GM19043 (cell line): ENCODE measurements around the gene JUND.
"Not testable (repeated sequence)": the region's sequence is repeated elsewhere in the genome, so short reads cannot be mapped to it uniquely, and the experiment has no call there.

Source experiments
- ATAC-seq: cut with Tn5 transposase; IDR thresholded peaks from one replicate; pipeline ENCODE4 v1.9.1; 2021; ENCODE audit warnings: low read depth; ENCODE audit not compliant: unreplicated experiment

JUND gene

DNA sequence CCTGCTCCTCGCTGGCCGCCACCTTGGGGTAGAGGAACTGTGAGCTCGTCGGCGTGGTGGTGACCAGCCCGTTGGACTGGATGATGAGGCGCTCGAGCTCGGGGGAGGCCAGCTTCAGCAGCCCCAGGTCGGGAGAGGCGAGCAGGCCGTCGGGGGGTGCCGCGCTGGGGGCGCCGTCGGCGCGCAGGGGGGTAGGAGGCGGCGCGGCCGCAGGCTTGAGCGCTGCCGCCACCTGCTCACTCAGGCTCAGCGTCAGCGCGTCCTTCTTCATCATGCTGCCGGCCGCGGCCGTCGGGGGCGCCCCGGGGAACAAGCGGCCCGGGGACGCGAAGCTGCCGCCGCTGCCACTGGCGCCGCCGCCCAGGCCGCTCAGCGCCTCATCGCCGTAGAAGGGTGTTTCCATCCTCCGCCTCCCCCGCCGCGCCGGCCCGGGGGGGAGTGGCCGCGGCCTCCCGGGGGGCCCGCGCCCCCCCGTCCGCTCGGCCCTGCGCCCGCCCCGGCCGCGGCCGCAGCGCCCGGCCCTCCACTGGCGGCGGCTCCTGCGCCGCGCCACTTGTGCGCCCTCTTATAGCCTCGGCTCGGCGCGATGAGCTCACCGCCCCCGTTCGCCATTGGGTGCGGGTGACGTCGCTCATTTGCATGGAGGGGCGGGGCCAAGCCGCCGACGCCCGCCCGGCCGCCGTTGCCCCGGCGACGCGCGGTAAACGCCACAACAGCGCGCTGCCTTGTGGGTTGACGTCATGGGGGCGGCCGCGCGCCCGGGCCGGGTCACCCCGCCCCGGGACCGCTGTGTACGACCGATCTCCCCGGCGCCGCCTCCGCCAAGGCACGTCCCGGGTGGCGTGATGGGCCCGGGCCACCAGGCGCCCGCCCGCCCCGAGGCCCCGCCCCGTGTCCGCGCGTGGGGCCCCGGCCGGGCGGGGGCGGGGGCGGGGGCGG lies at the start of gene JUND:
Gene JUND (minus strand): TSS at position 541 of the 939 bp plus-strand sequence. CDS start 138 bp downstream, at position 403.
- ATAC-seq: peak; percentile 61

DNA sequence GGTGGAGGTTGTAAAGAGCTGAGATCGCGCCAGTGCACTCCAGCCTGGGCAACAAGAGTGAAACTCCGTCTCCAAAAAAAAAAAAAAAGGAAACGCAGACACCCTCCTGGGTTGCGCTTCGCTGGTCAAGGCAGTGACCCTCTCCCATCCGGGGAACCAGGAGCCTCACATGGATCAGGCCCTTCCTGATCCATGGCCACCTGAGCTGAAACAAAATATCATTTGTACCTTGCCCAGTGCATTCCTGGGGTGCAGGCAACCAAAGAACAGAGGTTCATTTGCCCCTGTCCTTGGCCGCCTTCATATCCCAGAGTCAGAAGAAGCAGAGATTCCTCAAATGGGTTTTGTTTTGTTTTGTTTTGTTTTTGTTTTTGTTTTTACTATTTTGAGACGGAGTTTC lies 49.4 kb upstream of the JUND start:
- no peak for ATAC-seq

- ATAC-seq: no peak
These were observed 47.6 kb upstream of the JUND start for GRCh38 chr19:18329035-18329376.

DNA sequence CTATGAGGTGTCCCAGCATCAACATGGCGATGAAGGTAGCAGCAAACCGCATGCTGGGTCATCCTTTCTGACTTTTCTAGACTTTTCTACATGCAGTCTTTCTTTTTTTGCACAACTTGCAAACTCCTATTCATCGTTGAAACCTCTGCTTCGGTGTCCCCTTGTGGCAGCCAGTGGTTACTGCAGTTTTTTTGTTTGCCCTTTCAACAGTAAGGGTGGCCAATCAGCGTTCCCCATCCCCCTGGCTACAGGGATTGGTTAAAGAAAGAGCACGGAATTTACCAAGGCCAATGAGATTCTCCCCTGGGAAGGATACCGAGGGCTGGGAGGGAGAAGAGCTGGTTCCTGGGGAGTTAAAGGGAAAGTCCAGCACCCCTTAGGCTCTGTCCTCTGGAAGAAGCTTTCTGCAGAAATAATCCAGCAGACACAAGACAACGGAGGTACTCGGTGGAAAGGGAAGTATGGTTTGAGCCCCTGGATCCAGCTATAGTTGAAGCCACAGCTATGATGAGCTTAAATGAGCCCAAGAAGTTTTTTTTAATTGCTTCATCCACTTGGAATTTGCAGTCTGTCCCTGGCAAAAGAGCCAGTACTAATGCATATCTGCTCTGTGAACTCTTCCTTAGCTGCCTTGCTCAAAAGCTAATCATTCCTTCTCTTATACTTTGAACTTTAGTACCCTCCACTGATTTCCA lies 47.1 kb upstream of the JUND start:
- peak; percentile 85 for ATAC-seq

DNA sequence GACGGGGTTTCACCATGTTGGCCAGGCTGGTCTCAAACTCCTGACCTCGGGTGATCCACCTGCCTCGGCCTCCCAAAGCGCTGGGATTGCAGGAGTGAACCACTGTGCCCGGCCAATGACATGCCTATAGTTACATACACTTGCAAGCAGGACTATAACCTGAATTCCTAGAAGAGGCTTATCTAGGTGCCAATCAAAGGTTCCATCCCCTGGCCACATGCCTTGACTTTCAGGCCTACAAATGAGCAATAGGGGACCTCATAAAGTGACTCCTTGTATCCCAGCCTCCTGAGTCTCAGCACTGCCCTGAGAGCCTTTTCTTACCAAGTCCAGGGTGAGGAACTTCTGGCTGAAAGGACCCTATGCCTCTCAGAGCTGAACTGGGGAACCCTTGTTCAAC lies 45.4 kb upstream of the JUND start:
- no peak for ATAC-seq

DNA sequence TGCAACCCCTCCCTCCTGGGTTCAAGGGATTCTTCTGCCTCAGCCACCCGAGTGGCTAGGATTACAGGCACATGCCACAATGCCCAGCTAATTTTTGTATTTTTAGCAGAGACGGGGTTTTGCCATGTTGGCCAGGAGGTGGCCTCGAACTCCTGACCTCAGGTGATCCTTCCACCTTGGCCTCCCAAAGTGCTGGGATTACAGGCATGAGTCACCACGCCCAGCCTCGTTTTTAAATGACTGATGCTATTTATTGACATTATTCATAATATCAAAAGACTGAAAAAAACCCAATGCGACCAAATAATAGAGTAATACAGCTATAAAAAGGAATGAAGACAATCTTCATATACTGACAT lies 42.9 kb upstream of the JUND start:
- ATAC-seq: not testable (repeated sequence)

GRCh38 chr19:18322759-18323460 lies 41.5 kb upstream of the JUND start, which contains the start of gene LSM4:
Gene LSM4 (minus strand): TSS chr19:18323076. CDS start chr19:18323020, 56 bp downstream.
- ATAC-seq: peak; percentile 91

- ATAC-seq: no peak
These were observed 40.9 kb upstream of the JUND start for GRCh38 chr19:18322318-18322758.

DNA sequence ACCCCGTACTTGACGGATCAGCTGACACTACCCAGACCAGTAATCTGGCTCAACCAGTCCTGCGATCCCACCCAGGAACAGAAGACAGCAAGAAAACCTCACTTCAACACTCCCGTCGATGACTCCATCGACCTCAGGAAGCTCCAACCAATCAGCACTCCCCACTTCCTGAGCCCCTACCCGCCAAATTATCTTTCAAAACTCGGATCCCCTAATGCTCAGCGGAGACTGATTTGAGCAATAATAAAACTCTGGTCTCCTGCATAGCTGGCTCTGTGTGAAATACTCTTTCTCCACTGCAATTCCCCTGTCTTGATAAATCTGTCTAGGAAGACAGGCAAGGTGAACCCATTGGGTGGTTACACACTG lies 40.3 kb upstream of the JUND start:
- ATAC-seq: no peak

GRCh38 chr19:18320865-18321733 lies 39.7 kb upstream of the JUND start:
- no peak for ATAC-seq

GRCh38 chr19:18319591-18320135 lies 38.2 kb upstream of the JUND start:
- no peak for ATAC-seq

- no peak for ATAC-seq
These were observed 36.8 kb upstream of the JUND start for GRCh38 chr19:18317961-18318800.

DNA sequence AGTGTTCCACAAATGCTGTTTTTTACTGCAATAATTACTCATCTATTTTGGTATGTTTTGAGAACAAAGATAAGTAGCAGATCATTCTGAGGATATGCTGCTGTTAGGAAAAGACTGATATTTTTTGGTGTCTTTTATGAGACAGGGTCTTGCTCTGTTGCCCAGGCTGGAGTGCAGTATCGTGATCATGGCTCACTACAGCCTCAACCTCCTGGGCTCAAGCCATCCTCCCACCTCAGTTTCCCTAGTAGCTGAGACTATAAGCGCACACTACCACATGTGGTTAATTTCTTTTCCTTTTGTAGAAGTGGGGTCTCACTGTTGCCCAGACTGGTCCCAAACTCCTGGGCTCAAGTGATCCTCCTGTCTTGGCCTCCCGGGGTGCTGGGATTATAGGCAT lies 32.0 kb upstream of the JUND start:
- ATAC-seq: no peak

GRCh38 chr19:18312092-18312534 lies 30.7 kb upstream of the JUND start:
- ATAC-seq: no peak

DNA sequence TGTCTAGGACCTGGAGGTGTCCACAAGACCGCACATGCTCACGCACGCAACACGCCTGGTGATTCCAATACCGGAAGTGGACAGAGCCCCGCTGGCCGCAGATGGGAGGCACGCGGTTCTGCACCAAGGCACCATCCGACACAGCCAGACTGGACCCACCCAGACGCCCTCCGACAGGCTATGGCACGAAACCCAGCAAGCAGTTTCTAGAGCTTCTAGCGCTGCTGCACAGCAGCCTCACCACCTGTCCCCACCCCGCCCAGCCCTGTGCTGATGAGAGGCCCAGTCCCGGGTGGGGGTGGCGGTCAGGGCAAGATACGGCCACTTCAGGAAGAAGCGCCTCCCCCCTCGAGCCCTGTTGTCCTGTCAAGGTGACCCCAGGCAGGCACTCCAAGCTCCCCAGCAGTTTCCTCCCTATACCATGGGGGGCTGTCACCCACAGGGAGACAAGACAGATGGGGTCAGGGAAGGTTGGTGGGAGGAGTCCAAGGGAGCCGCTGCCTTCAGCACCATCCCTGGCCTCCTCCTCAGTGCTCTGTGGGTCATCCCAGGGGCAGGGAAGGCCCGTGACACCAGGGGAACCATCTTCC lies 30.2 kb upstream of the JUND start:
- no peak for ATAC-seq

- ATAC-seq: no peak
These were observed 29.5 kb upstream of the JUND start for GRCh38 chr19:18310966-18311365.

DNA sequence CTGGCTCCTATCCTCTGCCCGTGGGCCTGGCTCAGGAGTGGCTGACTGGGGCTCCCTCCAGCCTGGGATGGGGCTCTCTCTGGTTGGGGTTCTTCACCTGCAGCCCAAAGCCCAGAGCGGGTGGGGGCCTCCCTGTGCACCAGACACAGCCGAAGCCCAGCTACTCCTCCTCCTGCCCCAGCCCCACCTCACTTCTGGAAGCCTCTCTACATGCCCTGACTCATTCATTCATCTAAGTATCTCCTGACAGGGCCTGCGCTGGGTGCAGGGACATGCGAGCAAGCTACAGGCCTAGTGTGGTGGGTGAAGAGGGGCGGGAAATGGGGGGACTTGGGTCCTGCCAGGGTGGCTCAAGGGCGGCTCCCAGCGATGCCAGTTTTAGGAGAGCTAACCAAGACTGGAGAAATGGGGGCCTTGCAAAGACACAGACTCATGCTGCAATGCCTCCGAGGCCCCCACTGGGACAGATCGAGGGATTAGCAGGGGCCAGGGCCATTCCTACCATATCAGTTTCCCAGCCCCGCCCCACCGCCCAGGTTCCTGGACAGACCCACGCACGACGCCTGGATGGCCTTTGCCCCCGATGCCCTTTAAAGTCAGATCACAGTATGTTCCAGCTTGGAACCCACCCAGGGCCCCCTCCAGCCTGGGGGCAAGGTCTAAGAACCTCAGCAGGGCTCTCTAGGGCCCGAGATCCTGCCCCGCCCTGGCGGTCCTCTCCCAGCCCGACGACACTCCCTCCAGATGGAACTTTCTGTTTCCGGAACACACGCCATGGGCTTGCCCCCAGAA lies 28.9 kb upstream of the JUND start:
- no peak for ATAC-seq

DNA sequence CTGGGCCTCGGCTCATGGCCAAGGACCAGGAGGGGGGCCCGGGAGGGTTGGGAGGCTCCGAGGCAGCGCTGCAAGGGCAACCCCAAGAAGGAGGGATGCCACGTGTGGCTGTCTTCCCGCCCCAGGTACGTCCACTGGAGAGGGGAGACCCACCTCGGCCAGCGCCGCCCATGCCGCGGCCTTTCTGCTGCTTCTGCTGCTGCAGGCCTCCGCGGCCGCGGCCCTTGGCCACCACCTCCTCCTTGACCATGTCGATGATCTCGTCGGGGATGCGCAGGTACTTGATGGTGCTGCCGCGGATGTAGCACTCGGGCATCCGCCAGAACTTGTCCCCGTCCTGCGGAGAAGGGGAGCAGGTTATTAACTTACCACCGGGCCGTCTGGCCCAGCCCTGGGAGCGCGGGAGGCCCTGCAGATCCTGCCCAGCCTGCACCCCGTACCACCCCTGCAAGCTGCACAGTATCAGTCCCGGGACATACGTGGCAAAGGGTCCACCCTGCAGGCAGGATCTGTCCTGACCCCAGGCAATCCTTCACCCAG lies 28.2 kb upstream of the JUND start:
- no peak for ATAC-seq
